Measurements from ENCODE around the gene CCDC201. TPM values are rescaled to one million over a fixed set of nuclear protein-coding genes. Genes with fewer than 3 reads are reported as not detected.

CCDC201 gene
- polyA plus RNA-seq, 1 of the 3 experiments (the other 2 are of a cell fraction) = not detected

- no peak for TF ChIP-seq GABPA (IDR thresholded peaks at IDR 0.05; ENCODE audit: low read depth)
- no peak for TF ChIP-seq REST (IDR thresholded peaks at IDR 0.05; ENCODE audit: low read depth, low read length)
- TF ChIP-seq USF2 (IDR thresholded peaks at IDR 0.05; ENCODE audit: borderline replicate concordance, low read depth, low read length) = no peak
- TF ChIP-seq NRF1 (IDR thresholded peaks at IDR 0.05; ENCODE audit: low read depth, low read length) = no peak
- no peak for TF ChIP-seq TCF12 (IDR thresholded peaks at IDR 0.05)
- no peak for TF ChIP-seq CTCF (IDR thresholded peaks at IDR 0.05)
- no peak for TF ChIP-seq RXRA (IDR thresholded peaks at IDR 0.05; ENCODE audit: borderline replicate concordance, low read depth)
- TF ChIP-seq EZH2phosphoT487 (IDR thresholded peaks at IDR 0.05; ENCODE audit: borderline replicate concordance, low read depth) = no peak
- TF ChIP-seq GATA2 (CRISPR knock-in tag; IDR thresholded peaks at IDR 0.05) = no peak
- no peak for TF ChIP-seq YY1 (IDR thresholded peaks at IDR 0.05; ENCODE audit: low read depth)
- no peak for TF ChIP-seq FOXM1 (IDR thresholded peaks at IDR 0.05; ENCODE audit: low read depth)
- TF ChIP-seq TEAD4 (IDR thresholded peaks at IDR 0.05; ENCODE audit: borderline replicate concordance, insufficient read depth) = no peak
- no peak for TF ChIP-seq POLR2AphosphoS5 (IDR thresholded peaks at IDR 0.05; ENCODE audit: low read depth, low read length)
- TF ChIP-seq PBX3 (IDR thresholded peaks at IDR 0.05) = no peak
- TF ChIP-seq, protein P1, sequence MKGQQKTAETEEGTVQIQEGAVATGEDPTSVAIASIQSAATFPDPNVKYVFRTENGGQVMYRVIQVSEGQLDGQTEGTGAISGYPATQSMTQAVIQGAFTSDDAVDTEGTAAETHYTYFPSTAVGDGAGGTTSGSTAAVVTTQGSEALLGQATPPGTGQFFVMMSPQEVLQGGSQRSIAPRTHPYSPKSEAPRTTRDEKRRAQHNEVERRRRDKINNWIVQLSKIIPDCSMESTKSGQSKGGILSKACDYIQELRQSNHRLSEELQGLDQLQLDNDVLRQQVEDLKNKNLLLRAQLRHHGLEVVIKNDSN (IDR thresholded peaks at IDR 0.05; ENCODE audit: borderline replicate concordance, low read depth) = no peak
- no peak for TF ChIP-seq NFIC (IDR thresholded peaks at IDR 0.05; ENCODE audit: borderline replicate concordance)
- no peak for TF ChIP-seq RAD21 (IDR thresholded peaks at IDR 0.05; ENCODE audit: low read length)
- no peak for TF ChIP-seq FOXJ3 (CRISPR knock-in tag; IDR thresholded peaks at IDR 0.05)
- no peak for TF ChIP-seq FOSL2 (IDR thresholded peaks at IDR 0.05; ENCODE audit: borderline replicate concordance, low read depth)
- Histone ChIP-seq H3K4me1 (ENCODE audit: control insufficient read depth in 1 of 2, insufficient read depth in 2 of 2, low read depth in 1 of 2, low read length in 1 of 2) (no peaks in the 10 kb centered on the region), H3K79me2 (ENCODE audit: insufficient read depth) (no peaks in the 10 kb centered on the region), H3K9ac (no peak overlapping the region), H2AFZ (ENCODE audit: low read depth) (no peak overlapping the region), H3K27ac (ENCODE audit: low read depth in 2 of 2, low read length in 1 of 2) (no peak overlapping the region), H3K9me2 (no peaks in the 10 kb centered on the region), H3F3A (replicated peaks; ENCODE audit: insufficient read depth) (peaks cover 23% of the 10 kb centered on the region), H4K20me1 (ENCODE audit: insufficient read depth) (no peaks in the 10 kb centered on the region; the same call in 1 of the 2 replicates), H3K27me3 (ENCODE audit: insufficient read depth) (no peaks in the 10 kb centered on the region), H3K4me2 (no peak overlapping the region), H3K36me3 (replicated peaks in 1 of 2; ENCODE audit: control insufficient read depth in 1 of 2, insufficient read depth in 2 of 2, low read length in 1 of 2) (peaks cover 8 to 38% of the 10 kb centered on the region in 2 experiments), H3K9me3 (no peaks in the 10 kb centered on the region), H3K4me3 (ENCODE audit: low read depth in 2 of 2, low read length in 1 of 2) (no peak overlapping the region)
- POLR2A ChIA-PET = no interaction called here
- no peak for DNase-seq
- CTCF ChIA-PET = interaction anchor here (3.5 kb wide), 1 partner anchor 11 kb away, joined by 29 read pairs; the partner anchor contains the start of gene IGFBP3
- WGBS (ENCODE audit: low lambda C conversion rate) = 74% methylated on average over 9 of the region's 9 CpGs
Measured at GRCh38 chr7:45911311-45911710, 38.4 kb upstream of the CCDC201 start.
